ENCODE measurements around the gene PRR35. TPM values are rescaled to one million over a fixed set of nuclear protein-coding genes. Genes with fewer than 3 reads are reported as not detected.

The PRR35 gene
- total and polyA plus RNA-seq, 2 of the 4 experiments (the other 2 are of a cell fraction), result not detected

- Histone ChIP-seq H3K36me3 (ENCODE audit: control insufficient read depth, insufficient read depth, low read length) (0 out of 2 replicates have a peak, but pooled peaks cover 2% of the 10 kb centered on the region), H3K4me1 (ENCODE audit: control insufficient read depth, insufficient read depth, low read length) (peaks cover 18% of the 10 kb centered on the region), H3K9ac (ENCODE audit: low read depth, low read length) (peak overlapping the region; percentile 84), H4K8ac (ENCODE audit: low read depth in 2 of 2, low read length in 2 of 2) (peak overlapping the region; percentile 21 to 92), H2AK5ac (ENCODE audit: low read depth, low read length) (peak overlapping the region; percentile 90), H3K27ac (ENCODE audit: insufficient read depth, low read length) (peak overlapping the region; percentile 60), H4K91ac (ENCODE audit: insufficient read depth, low read depth, low read length) (peak overlapping the region; percentile 81), H3K4ac (ENCODE audit: low read depth, low read length) (peak overlapping the region; percentile 90), H4K5ac (ENCODE audit: low read depth, low read length) (no peak overlapping the region), H2AFZ (replicated peaks; ENCODE audit: low read length, poor library complexity) (peak overlapping the region; percentile 100), H3K4me3 (ENCODE audit: insufficient read depth, low read depth, low read length) (peak overlapping the region; percentile 68), H2BK5ac (ENCODE audit: low read depth, low read length, poor library complexity, severe bottlenecking) (peak overlapping the region; percentile 95), H3K27me3 (ENCODE audit: control insufficient read depth, insufficient read depth, low read length) (no peaks in the 10 kb centered on the region), H3K9me1 (ENCODE audit: insufficient read depth, low read length) (peaks cover 17% of the 10 kb centered on the region; the same call in 1 of the 2 replicates), H4K20me1 (ENCODE audit: insufficient read depth, low read length) (peaks cover 36% of the 10 kb centered on the region), H3K56ac (ENCODE audit: extremely low read depth, insufficient read depth, low read length) (peak overlapping the region; percentile 70; the same call in 1 of the 2 replicates), H2BK15ac (ENCODE audit: low read depth, low read length) (no peak overlapping the region), H3K23ac (ENCODE audit: low read depth, low read length) (peak overlapping the region; percentile 88), H2BK120ac (ENCODE audit: low read depth, low read length) (no peak overlapping the region), H3K14ac (replicated peaks; ENCODE audit: low read depth, low read length) (peak overlapping the region; percentile 98), H3K18ac (ENCODE audit: low read depth, low read length) (no peak overlapping the region), H3K79me1 (ENCODE audit: low read depth in 1 of 2, low read length in 2 of 2) (peaks cover 19 to 61% of the 10 kb centered on the region in 2 experiments; a peak in 3 of 4 replicates), H3K4me2 (ENCODE audit: low read depth, low read length) (peak overlapping the region; percentile 54), H3K9me3 (ENCODE audit: control insufficient read depth, insufficient read depth, low read length) (no peaks in the 10 kb centered on the region), H2AK9ac (replicated peaks; ENCODE audit: low read depth, low read length, poor library complexity) (peak overlapping the region; percentile 100), H2BK20ac (ENCODE audit: low read depth, low read length) (no peak overlapping the region)
- no TSS peak for BruUV-seq (replicated peaks)
- peak; percentile 4 for ATAC-seq (ENCODE audit: low read depth)
- dilution Hi-C loops (cut with HindIII; ENCODE audit: low sequenced_read_pairs, unreplicated experiment) (no loop called here), intact Hi-C loops (cut with micrococcal nuclease) (loop anchor here (2.0 kb wide), 2 partner anchors 48 to 192 kb away; partner anchors contain the start of genes METTL26 and NME4), in situ Hi-C loops (cut with MboI; ENCODE audit: low sequenced_read_pairs) (no loop called here)
- TF ChIP-seq SMC3 (IDR thresholded peaks at IDR 0.05; ENCODE audit: low read depth, low read length) (no peak), ELK1 (IDR thresholded peaks at IDR 0.05; ENCODE audit: borderline replicate concordance, low read depth, low read length) (no peak), POLR2A (IDR thresholded peaks at IDR 0.05; ENCODE audit: low read depth, low read length) (peak; percentile 87), FOS (IDR thresholded peaks at IDR 0.05; ENCODE audit: low read depth, low read length) (0 out of 2 replicates have a peak, but pooled peaks have one; percentile 27)
- CTCF ChIA-PET, result no interaction called here
- peak; percentile 80 for DNase-seq
- WGBS, 2 experiments (ENCODE audit: extremely low coverage in 2 of 2, insufficient read length in 1 of 2), result 0% methylated on average over 18 of the region's 21 CpGs; no CpG with 5 or more reads in 1 of the 2 experiments
- POLR2A ChIA-PET (ENCODE audit: unreplicated experiment), result no interaction called here
Measured at GRCh38 chr16:588639-588888, 28.4 kb downstream of the PRR35 start.
